Uterus (tissue), 4 donors: ENCODE data around the gene BCLAF1. TPM values are rescaled to one million over a fixed set of nuclear protein-coding genes. Genes with fewer than 3 reads are reported as not detected.

Experiments used
- DNase-seq, 2 donors: peaks; one replicate each; pipeline ENCODE4 v3.0.0-alpha.2; 2019 to 2020
- H3K27ac ChIP-seq, 2 donors: fragments of 200-600 bp; sonication (generic); 1 replicate in 1 of 2; 2 replicates in 1 of 2; pipeline ENCODE4 v1.5.1; 2016 to 2018
- H3K27me3 ChIP-seq, 2 donors: fragments of 200-600 bp; sonication (generic); one replicate each; pipeline ENCODE4 v1.5.1; 2018 to 2019; ENCODE audit warnings: control low read depth in 1 of 2
- H3K36me3 ChIP-seq, 2 donors: fragments of 200-600 bp; sonication (generic); one replicate each; pipeline ENCODE4 v1.5.1; 2019; ENCODE audit warnings: control low read depth in 1 of 2
- H3K4me1 ChIP-seq, 2 donors: fragments of 200-600 bp; sonication (generic); one replicate each; pipeline ENCODE4 v1.5.1; 2018 to 2019; ENCODE audit warnings: control low read depth in 1 of 2
- H3K4me3 ChIP-seq, 2 donors: fragments of 200-600 bp; sonication (generic); 1 replicate in 1 of 2; 2 replicates in 1 of 2; pipeline ENCODE4 v1.5.1; 2018 to 2019; ENCODE audit warnings: mild to moderate bottlenecking in 1 of 2
- H3K9me3 ChIP-seq, 2 donors: fragments of 200-600 bp; sonication (generic); one replicate each; pipeline ENCODE4 v1.5.1; 2019; ENCODE audit warnings: control low read depth in 1 of 2
- POLR2A ChIP-seq, 2 donors: fragments of 450-650 bp; IDR thresholded peaks; one replicate each; pipeline ENCODE4 v1.6.1; 2016; ENCODE audit warnings: antibody characterized with exemption in 2 of 2, mild to moderate bottlenecking in 1 of 2, moderate library complexity in 1 of 2
- intact Hi-C: fragments of 100-400 bp; cut with DNase I; formaldehyde crosslinking; loops from one replicate; pipeline ENCODE4 v1.15.1; 2023; ENCODE audit warnings: low total_unique reads
- total RNA-seq, 4 donors: library from RNA; depleted of rRNA in 3 of 4; stranded (reverse); fragments of >200 nt in 3 of 4; gene quantifications; one replicate each; pipeline versions ENCODE4 v1.1.0 to v1.2.4, GENCODE V29; 2014 to 2023
- TF ChIP-seq, protein P1 (sequence below), 4 experiments: fragments of 200-600 bp in 2 of 4; fragments of 450-650 bp in 2 of 4; sonication (generic) in 2 of 4; IDR thresholded peaks; one replicate each; pipeline ENCODE4 v1.5.1; 2016 to 2019; ENCODE audit warnings: antibody characterized with exemption in 4 of 4, mild to moderate bottlenecking in 2 of 4, moderate library complexity in 1 of 4
- donor health status: DM: yes; HTN: yes; CAD: no.

Gene BCLAF1
- total RNA-seq, 4 donors from 2014 or later: 34.6 to 237 (median 211) TPM

GRCh38 chr6:136236466-136237293 lies 53.0 kb downstream of the BCLAF1 start:
- no peaks in the 10 kb centered on the region for H3K36me3 ChIP-seq
- H3K4me1 ChIP-seq: no peaks in the 10 kb centered on the region
- intact Hi-C loops: no loop called here
- no peaks in the 10 kb centered on the region for H3K27me3 ChIP-seq
- DNase-seq: no peak
- TF ChIP-seq POLR2A (IDR thresholded peaks at IDR 0.05): no peak
- TF ChIP-seq, protein P1, sequence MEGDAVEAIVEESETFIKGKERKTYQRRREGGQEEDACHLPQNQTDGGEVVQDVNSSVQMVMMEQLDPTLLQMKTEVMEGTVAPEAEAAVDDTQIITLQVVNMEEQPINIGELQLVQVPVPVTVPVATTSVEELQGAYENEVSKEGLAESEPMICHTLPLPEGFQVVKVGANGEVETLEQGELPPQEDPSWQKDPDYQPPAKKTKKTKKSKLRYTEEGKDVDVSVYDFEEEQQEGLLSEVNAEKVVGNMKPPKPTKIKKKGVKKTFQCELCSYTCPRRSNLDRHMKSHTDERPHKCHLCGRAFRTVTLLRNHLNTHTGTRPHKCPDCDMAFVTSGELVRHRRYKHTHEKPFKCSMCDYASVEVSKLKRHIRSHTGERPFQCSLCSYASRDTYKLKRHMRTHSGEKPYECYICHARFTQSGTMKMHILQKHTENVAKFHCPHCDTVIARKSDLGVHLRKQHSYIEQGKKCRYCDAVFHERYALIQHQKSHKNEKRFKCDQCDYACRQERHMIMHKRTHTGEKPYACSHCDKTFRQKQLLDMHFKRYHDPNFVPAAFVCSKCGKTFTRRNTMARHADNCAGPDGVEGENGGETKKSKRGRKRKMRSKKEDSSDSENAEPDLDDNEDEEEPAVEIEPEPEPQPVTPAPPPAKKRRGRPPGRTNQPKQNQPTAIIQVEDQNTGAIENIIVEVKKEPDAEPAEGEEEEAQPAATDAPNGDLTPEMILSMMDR (IDR thresholded peaks at IDR 0.05): no peak
- H3K4me3 ChIP-seq: no peak overlapping the region
- H3K27ac ChIP-seq: no peak overlapping the region
- no peaks in the 10 kb centered on the region for H3K9me3 ChIP-seq

DNA sequence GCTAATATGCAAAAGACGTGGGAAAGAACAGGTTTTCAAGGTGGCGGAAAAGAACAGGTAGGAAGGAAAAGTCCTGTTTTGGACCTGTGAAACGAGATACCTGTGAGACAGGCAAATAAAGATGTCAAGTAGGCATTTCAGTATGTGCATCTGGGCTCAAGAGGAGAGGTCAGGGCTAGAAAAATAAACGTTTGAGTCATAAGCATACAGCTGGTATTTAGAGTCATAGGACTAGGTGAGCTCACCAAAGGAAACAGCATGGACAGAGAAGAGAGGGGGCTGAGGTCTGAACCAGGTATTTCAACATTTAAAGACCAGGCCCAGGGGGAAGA lies 54.4 kb downstream of the BCLAF1 start:
- TF ChIP-seq, protein P1 (IDR thresholded peaks at IDR 0.05): no peak
- TF ChIP-seq POLR2A (IDR thresholded peaks at IDR 0.05): no peak
- H3K4me1 ChIP-seq: no peaks in the 10 kb centered on the region
- intact Hi-C loops: no loop called here
- no peaks in the 10 kb centered on the region for H3K9me3 ChIP-seq
- no peak overlapping the region for H3K27ac ChIP-seq
- no peak overlapping the region for H3K4me3 ChIP-seq
- no peaks in the 10 kb centered on the region for H3K27me3 ChIP-seq
- DNase-seq: no peak
- no peaks in the 10 kb centered on the region for H3K36me3 ChIP-seq

DNA sequence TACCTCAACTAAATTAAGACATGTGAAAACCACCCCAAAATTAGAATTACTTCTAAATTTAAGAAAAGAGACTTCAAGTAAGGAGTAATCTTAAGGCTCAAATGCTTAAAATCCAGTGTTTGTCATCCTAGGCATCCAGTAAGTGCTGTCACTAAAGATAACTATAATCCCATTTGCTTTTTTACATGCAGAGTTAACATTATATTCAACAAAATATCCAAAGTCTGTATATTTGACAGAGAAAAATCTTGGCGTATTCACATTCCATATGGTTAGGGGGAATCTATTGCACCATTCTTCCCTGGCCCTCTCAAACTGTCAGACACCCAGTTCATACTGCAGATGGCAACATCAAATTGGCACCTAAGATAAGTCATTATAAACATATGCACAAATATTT lies 56.9 kb downstream of the BCLAF1 start:
- TF ChIP-seq, protein P1 (IDR thresholded peaks at IDR 0.05): no peak
- no peak for TF ChIP-seq POLR2A (IDR thresholded peaks at IDR 0.05)
- no peak overlapping the region for H3K4me3 ChIP-seq
- H3K36me3 ChIP-seq: no peaks in the 10 kb centered on the region
- H3K9me3 ChIP-seq: no peaks in the 10 kb centered on the region
- no peak overlapping the region for H3K27ac ChIP-seq
- intact Hi-C loops: no loop called here
- no peaks in the 10 kb centered on the region for H3K4me1 ChIP-seq
- DNase-seq: no peak
- no peaks in the 10 kb centered on the region for H3K27me3 ChIP-seq

DNA sequence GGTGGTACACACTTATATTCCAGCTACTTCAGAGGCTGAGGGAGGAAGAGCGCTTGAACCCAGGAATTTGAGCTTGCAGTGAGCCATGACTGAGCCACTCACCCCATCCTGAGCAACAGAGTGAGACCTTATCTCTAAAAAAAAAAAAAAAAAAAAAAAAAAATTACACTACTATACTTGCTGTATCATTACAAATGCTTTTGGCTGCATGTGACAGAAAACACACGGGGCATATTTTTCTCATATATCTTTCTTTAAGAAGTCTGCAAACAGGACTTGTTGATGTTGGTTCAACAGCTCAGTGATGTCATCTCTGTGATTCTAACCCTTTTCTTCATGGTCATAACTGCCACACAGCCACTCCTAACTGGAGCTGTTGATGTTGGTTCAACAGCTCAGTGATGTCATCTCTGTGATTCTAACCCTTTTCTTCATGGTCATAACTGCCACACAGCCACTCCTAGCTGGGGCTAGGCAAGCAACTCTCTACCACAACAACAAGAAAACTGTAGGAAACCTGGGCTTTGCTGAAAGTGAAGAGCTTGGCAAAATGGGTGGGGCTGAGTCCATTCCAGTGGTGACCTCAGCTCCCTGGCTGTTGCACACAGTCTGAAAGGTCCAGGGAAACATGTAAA lies 59.3 kb downstream of the BCLAF1 start:
- no peak for DNase-seq
- H3K27me3 ChIP-seq: no peaks in the 10 kb centered on the region
- H3K9me3 ChIP-seq: no peaks in the 10 kb centered on the region
- H3K4me1 ChIP-seq: no peaks in the 10 kb centered on the region
- intact Hi-C loops: no loop called here
- TF ChIP-seq, protein P1 (IDR thresholded peaks at IDR 0.05): no peak
- no peak for TF ChIP-seq POLR2A (IDR thresholded peaks at IDR 0.05)
- H3K27ac ChIP-seq: no peak overlapping the region
- no peak overlapping the region for H3K4me3 ChIP-seq
- H3K36me3 ChIP-seq: no peaks in the 10 kb centered on the region

GRCh38 chr6:136228814-136229213 lies 60.8 kb downstream of the BCLAF1 start:
- Histone ChIP-seq H3K36me3 (no peaks in the 10 kb centered on the region), H3K27me3 (no peaks in the 10 kb centered on the region), H3K4me1 (no peaks in the 10 kb centered on the region), H3K27ac (no peak overlapping the region), H3K9me3 (no peaks in the 10 kb centered on the region), H3K4me3 (no peak overlapping the region)
- intact Hi-C loops: loop anchor here (10.0 kb wide), 1 partner anchor 694 kb away; no protein-coding TSS in a partner anchor
- no peak for DNase-seq
- TF ChIP-seq POLR2A (IDR thresholded peaks at IDR 0.05): no peak
- TF ChIP-seq, protein P1 (IDR thresholded peaks at IDR 0.05): no peak
